ENCODE measurements around the gene BRD9.
"Not testable (repeated sequence)": the region's sequence is repeated elsewhere in the genome, so short reads cannot be mapped to it uniquely, and the experiment has no call there.

The BRD9 gene

DNA sequence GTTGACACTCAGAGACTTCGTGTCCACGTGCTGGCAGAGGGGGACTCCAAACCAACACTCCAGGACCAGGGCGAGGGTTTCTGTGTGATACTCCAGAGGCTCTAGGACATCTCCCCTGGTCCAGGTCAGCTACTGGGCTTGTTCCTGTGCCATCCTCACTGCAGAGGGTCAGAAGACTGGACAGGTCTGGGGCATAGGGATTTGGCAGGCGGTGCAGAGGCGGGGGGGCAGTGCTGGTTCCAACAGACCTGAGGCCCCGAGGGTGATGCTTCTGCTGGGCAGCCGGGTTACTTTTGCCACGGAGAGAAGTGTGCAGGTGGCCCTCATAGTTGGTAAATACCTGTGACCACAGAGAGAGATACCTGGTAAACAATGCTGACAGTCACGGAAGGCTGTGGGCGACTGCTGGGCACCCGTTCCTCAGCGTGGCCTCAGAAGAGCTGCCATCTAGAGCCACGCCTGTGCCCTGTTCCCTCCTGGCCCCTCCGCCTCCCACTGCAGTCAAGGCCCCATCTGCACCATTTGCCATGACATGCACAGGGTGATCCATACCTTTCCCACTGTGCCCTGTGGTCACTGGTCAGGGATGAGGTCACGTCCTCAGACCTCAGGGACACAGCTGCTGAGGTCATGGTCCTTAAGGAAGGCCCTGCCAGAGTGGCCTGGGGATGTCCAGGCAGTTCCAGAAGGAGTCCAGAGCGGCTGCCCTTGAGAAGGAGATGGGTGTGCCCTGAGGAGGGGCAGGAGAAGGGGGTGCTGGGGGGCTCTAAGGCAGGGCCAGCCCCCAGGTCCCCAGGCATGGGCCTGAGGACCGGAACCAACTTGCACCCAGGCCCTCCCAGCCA is 30.1 kb upstream of the BRD9 start:
- no peak for DNase-seq

- no peak for DNase-seq
Observed at GRCh38 chr5:921456-922435, 29.1 kb upstream of the BRD9 start.

DNA sequence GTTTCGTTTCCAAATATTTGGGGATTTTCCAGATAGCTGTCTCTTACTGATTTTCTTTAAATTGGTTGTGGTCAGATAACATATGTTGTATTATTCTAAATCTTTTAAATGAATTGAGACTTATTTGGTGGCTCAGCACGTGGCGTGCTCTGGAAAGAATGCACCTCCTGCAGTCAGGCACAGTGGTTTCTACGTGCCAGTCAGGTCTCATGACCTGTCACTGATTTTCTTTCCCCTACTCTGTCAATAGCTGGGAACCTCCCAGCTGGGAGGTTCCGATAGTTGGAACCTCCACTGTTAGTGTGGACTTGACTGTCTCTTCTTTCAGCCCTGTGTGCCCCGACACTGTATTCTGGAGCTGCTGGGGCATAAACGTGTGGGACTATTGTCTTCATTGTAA is 27.7 kb upstream of the BRD9 start:
- no peak for DNase-seq

- DNase-seq: no peak
Observed at GRCh38 chr5:919356-920000, 26.9 kb upstream of the BRD9 start.

DNA sequence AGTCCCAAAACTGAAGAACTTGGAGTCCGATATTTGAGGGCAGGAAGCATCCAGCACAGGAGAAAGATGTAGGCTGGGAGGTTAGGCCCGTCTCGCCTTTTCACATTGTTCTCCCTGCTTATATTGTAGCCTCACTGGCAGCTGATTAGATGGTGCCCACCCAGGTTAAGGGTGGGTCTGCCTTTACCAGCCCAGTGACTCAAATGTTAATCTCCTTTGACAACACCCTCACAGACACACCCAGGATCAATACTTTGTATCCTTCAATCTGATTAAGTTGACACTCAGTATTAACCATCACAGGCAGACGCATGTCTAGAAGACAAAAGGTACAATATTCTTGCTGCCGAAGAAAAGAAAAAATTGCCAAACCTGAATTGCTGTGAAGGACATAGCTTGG is 26.1 kb upstream of the BRD9 start:
- not testable (repeated sequence) for DNase-seq

DNA sequence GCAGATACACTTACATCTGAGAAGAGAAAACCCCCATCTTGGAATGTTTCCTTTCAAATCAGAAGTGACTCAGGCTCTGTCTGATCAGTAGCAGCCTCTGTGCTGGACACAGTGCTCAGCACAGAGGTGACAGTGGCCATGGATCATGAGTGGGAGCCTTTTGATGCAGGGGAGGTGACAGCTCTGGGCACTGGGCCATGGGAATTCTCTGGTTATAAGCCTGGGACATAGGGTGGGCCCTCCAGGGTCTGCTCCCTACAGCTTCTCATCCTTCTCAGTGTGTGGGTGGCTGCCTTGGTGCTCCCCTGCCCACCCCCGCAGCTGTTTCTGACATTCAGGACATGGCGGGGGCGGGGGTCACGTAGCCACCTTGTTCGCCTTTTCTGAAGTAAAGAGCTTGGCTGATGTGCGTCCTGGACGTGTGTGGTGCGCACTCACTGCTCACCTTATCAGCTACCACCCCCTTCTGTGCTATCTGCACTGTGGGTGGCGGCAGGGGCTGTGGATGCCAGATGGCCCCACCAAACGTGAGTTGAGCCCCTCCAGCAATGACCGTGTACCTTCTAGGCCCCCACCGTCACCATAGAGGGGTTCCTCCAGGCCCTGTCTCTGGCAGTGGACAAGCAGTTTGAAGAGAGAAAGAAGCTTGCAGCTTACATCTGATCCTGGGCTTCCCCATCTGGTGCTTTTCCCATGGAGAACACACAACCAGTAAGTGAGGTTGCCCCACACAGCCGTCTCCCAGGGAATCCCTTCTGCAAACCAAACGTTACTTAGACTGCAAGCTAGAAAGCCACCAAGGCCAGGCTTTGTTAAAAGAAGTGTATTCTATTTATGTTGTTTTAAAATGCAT is 24.1 kb upstream of the BRD9 start:
- no peak for DNase-seq

GRCh38 chr5:915946-916345 is 23.3 kb upstream of the BRD9 start:
- no peak for DNase-seq

- DNase-seq: not testable (repeated sequence)
Observed at GRCh38 chr5:915346-915745, 22.7 kb upstream of the BRD9 start.

DNA sequence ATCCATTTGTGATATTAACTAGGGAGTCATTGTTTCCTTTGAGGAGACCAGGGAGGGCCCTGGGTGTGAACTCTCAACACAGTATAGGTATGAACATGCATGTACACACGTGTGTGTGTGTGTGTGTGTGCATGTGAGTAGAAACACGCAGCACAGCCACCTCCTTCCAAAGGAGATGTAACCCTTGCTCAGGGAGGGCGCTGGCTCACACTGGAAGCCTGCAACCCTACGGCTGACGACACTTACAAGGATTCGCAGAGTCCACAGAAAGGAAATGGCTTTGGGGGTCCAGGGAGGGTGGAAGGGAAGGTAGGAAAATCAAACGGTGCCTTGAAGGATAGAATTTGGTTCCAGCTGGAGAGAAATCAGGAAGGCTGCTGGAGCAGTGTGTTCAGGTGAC is 22.0 kb upstream of the BRD9 start:
- DNase-seq: no peak

GRCh38 chr5:914174-914573 is 21.6 kb upstream of the BRD9 start:
- no peak for DNase-seq

DNA sequence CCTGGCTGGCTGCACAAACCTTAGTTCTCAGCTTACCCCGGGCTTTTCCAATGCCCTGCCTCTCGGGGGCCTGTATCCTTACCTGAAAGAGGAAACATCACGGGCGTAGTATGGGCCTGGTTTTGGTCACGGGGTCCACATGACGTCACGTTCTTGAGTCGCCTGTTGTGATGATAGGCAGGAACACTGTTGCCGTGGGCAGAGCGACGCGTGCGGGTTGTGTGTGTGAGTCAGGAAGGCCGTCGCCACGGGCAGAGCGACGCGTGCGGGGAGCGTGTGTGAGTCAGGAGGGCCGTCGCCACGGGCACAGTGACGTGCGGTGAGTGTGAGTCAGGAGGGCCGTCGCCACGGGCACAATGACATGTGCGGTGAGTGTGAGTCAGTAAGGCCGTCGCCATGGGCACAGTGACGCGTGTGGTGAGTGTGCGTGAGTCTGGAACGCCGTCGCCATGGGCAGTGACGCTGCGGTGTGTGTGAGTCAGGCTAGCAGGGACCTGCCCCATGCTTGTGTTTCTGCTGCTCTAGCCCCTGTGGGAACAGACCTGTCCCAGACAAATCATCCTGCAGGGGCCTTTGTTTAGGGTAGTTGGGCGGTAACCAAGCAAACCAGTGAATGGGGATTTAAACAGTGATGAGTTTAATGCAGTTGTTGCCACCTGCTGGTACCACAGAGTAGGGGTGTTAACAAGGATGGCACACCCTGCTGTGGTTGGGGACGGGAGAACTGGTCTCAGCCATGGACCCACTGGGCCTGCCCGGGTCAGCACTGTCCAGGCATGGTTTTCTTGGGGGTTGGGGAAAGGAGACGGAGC is 19.9 kb upstream of the BRD9 start:
- no peak for DNase-seq

GRCh38 chr5:911601-912000 is 19.0 kb upstream of the BRD9 start:
- DNase-seq: no peak

- DNase-seq: no peak
Observed at GRCh38 chr5:910769-911160, 18.2 kb upstream of the BRD9 start.

- no peak for DNase-seq
Observed at GRCh38 chr5:909994-910768, 17.6 kb upstream of the BRD9 start.

DNA sequence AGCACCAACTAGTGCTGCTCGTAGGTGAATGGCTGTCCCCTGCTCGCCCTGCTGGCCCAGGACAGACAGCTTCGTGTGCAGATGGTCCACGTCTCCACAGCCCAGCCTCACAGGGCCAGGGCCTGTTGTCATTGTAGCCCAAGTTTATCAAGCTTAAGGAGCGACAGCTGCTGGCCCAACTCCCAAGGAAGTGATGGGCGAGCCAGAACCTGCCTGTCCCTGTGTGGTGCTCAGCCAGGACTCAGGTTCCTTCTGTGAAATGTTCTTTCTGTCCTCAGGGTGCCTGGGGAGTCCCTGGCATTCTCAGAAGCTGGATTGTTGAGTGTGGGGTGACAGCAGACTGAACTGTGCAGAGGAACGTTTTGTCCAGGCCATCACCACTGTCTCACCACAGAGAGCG is 16.5 kb upstream of the BRD9 start:
- DNase-seq: no peak

- no peak for DNase-seq
Observed at GRCh38 chr5:908172-908571, 15.6 kb upstream of the BRD9 start.

DNA sequence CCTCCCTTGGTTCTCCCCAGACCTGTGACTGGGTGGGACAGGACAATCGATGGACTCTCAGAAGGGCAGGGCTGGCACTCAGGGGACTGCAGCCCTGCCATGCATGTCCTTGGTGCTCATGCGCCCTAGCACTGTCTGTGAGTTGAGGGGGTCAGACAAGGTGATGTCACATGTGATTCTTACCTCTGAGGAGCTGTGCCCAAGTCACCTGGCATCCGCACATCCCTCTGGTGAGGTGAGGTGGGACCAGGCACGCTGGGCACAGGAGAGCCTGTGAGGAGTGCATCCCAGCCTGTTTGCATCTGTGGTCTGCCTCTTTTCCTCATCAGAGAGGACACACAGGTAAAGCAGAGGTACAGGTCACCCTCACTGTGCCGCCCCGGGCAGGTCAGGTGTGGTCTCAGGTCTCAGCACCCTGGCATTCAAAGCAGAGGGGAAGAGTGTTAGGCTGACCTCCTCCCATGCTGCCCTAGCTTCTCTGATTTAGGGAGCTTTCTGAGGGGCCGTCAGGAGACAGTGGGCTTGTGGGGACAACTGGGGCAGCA is 14.8 kb upstream of the BRD9 start:
- no peak for DNase-seq

GRCh38 chr5:905139-905642 is 12.6 kb upstream of the BRD9 start:
- DNase-seq: no peak

GRCh38 chr5:903756-904096 is 11.1 kb upstream of the BRD9 start:
- no peak for DNase-seq
